ENCODE results near the gene SNAP47. TPM values are rescaled to one million over a fixed set of nuclear protein-coding genes. Genes with fewer than 3 reads are reported as not detected.

SNAP47 gene
- total RNA-seq, 4 donors from 2014 or later, result 25.2 to 41.9 (median 34.7) TPM

DNA sequence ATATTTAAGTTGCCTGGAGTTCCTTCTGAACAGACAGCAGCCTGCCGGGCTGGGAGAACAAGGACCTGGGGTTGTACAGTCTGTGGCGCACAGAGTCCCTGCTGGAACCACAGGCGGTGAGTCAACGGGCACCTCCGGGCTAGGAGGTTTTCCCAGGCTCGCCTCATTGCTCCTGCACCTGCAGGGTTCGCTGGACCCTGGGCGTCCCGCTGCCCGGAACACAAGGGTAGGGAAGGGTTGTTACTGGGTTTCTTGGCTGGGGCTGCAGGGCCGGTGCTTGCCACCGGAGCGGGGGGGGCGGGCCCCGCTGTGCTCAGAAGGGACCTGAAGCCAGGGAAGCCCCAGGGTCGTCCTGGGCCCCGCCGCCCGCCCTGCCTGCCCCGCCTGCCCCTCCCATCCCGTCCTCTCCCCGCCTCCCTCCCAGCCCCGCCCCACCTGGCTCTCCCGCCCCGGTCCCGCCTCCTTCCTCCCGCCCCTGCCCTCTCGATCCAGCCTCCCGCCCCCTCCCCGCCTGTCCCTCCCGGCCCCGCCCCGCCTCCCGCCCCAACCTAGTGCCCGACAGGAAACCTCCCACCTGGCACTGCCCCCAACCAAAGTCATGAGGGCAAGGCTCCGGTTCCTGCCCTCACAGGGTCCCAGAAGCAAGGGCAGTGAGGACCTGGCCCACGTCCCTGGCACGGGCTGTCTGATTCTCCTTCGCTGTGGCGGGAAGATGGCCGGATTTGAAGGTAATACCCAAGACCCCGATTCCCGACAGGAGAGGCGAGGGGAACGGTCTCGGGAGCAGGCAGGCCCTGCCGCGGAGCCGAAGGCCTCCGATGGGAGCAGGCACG lies 7.0 kb upstream of the SNAP47 start:
- DNase-seq (ENCODE audit: low spot score in 2 of 2), result peak in 1 of 2 donors; percentile 94
- TF ChIP-seq POLR2A (IDR thresholded peaks at IDR 0.05), result no peak
- TF ChIP-seq, protein P1, sequence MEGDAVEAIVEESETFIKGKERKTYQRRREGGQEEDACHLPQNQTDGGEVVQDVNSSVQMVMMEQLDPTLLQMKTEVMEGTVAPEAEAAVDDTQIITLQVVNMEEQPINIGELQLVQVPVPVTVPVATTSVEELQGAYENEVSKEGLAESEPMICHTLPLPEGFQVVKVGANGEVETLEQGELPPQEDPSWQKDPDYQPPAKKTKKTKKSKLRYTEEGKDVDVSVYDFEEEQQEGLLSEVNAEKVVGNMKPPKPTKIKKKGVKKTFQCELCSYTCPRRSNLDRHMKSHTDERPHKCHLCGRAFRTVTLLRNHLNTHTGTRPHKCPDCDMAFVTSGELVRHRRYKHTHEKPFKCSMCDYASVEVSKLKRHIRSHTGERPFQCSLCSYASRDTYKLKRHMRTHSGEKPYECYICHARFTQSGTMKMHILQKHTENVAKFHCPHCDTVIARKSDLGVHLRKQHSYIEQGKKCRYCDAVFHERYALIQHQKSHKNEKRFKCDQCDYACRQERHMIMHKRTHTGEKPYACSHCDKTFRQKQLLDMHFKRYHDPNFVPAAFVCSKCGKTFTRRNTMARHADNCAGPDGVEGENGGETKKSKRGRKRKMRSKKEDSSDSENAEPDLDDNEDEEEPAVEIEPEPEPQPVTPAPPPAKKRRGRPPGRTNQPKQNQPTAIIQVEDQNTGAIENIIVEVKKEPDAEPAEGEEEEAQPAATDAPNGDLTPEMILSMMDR (IDR thresholded peaks at IDR 0.05), result no peak
- H3K4me3 ChIP-seq (ENCODE audit: low read depth, poor library complexity, severe bottlenecking), result peak overlapping the region; percentile 23
- intact Hi-C loops (cut with DNase I; ENCODE audit: low total_unique reads), result no loop called here
- WGBS, 2 donors, result 0 to 2% methylated on average over 21 to 22 of the region's 51 CpGs

DNA sequence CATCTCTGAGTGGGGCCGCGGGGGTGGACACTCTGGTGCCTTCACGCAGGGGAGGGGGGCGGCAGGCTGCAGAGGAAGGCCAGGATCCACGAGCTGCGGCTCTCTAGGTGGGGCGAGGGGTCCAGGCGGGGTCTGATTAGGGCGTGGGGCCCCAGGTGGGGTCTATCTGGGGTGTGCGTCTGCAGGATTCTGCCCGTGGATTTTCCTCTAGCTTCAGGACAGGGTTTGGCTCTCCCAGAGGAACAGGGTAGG lies 6.4 kb upstream of the SNAP47 start:
- intact Hi-C loops (cut with DNase I; ENCODE audit: low total_unique reads), result no loop called here
- 0 to 1% methylated on average over 11 of the region's 11 CpGs for WGBS, 2 donors
- TF ChIP-seq POLR2A (IDR thresholded peaks at IDR 0.05), result no peak
- TF ChIP-seq, protein P1 (IDR thresholded peaks at IDR 0.05), result no peak

DNA sequence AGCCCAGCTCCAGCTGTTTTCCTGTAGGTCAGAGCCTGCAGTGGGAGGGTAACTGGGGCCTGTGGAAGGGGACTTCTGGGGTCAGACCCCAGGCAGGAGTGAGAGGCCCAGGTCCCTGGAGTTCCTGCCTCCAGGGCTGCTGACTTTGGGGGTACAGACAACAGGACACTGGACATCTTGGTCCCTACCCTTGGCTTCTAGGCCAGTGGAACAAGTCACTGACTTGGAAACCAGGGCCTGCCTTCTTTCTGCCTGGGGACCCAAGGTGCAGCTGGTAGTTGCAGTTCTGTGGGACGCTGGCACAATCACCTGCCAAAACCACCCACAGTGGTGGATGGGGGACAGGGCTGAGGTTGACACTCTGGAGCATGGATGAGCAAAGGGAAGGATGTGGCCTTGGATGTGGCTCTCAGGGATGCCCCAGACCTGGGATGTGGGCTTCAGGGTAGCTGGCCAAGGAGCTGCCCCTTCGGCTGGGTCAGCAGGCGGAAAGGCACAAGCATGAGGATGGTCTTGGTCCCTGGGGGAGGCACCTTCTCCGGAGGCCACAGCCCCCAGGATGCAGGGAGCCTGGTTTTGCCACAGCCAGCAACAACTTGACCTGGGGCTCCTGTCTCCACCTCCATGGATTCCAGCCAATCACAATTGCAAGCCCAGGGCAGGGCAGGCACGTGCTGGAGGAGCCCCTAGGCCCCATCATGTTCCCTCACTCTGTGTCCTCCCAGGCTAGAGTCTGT lies 5.9 kb upstream of the SNAP47 start:
- DNase-seq (ENCODE audit: low spot score in 2 of 2), result no peak
- TF ChIP-seq POLR2A (IDR thresholded peaks at IDR 0.05), result no peak
- TF ChIP-seq, protein P1 (IDR thresholded peaks at IDR 0.05), result no peak
- H3K4me3 ChIP-seq (ENCODE audit: low read depth, poor library complexity, severe bottlenecking), result no peak overlapping the region
- 50 to 52% methylated on average over 3 to 5 of the region's 5 CpGs for WGBS, 2 donors
- intact Hi-C loops (cut with DNase I; ENCODE audit: low total_unique reads), result no loop called here

More for the DNA sequence above, 6.4 kb upstream of the SNAP47 start:
- no peak for DNase-seq (ENCODE audit: low spot score in 2 of 2)
- peak overlapping the region; percentile 23 for H3K4me3 ChIP-seq (ENCODE audit: low read depth, poor library complexity, severe bottlenecking)

DNA sequence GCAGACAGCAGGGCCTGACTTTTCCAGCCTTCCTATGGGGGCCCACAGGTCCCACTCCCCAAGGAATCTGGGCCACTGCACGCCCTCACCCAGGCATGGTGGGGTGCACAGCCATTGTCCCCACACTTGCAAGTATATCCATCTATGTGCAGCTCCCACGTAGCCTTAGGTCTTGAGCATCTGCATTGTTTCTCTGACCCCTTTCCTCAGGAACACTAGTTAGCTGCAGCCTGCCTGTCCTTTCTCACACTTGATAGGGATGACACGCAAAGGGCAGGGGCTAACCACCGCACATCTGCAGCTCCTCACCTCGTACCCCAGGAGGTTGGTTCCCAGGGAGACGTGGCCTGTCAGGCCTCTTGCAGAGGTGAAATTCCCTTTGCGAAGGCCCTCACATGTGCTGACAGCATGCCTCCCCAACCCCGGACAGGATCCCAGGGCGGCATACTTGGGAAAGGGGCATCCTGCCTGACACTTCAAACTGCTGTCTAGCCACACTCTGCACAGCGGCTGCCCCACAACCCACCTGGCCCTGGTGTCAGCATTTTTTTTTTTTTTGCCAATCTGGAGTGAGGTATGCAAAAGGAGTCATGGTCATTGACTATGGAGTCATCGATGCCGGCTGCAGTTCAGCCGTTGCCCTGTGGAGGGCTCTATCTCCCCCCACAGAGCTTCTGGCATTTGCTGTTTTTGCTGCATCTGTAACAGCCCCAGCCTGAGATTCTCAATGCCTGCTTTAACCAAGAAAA lies 5.2 kb upstream of the SNAP47 start:
- WGBS, 2 donors, result 44 to 52% methylated on average over 13 of the region's 13 CpGs
- DNase-seq (ENCODE audit: low spot score in 2 of 2), result no peak
- H3K4me3 ChIP-seq (ENCODE audit: low read depth, poor library complexity, severe bottlenecking), result no peak overlapping the region
- TF ChIP-seq, protein P1 (IDR thresholded peaks at IDR 0.05), result no peak
- no peak for TF ChIP-seq POLR2A (IDR thresholded peaks at IDR 0.05)
- intact Hi-C loops (cut with DNase I; ENCODE audit: low total_unique reads), result no loop called here

DNA sequence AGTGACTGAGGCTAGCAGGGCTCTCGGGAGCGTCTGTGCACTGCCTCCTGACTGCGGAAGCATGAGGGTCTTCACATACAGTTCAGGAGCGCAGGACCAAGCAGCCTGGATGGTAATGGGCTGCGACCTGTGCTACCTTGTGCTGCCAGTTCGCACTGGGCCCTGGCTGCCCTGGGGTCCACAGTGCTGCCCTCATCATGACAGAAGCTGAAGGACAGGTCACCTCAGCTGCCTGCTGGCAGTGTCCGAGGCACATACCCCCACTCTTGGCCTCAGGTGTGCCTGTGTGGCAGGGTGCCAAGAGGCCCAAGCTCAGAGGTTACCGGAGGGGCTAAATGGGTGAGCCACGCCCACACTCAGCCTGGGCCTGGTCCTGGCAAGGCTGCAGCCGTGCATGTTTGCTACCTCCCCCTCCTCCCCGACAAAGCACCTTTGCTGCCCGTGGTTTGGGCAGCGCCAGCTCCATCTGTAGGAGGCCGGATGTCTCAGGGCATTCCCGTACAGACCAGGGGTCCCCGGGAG lies 4.5 kb upstream of the SNAP47 start:
- no peak for DNase-seq (ENCODE audit: low spot score in 2 of 2)
- no peak overlapping the region for H3K4me3 ChIP-seq (ENCODE audit: low read depth, poor library complexity, severe bottlenecking)
- WGBS, 2 donors, result 64% methylated on average over 6 to 15 of the region's 16 CpGs
- TF ChIP-seq, protein P1 (IDR thresholded peaks at IDR 0.05), result no peak
- TF ChIP-seq POLR2A (IDR thresholded peaks at IDR 0.05), result no peak
- intact Hi-C loops (cut with DNase I; ENCODE audit: low total_unique reads), result no loop called here

All from lower leg skin (tissue), 4 donors.